AG04449 (cell line): Measurements from ENCODE around the gene CWF19L2.
"Not testable (repeated sequence)": the region's sequence is repeated elsewhere in the genome, so short reads cannot be mapped to it uniquely, and the experiment has no call there.

ENCODE experiments used
- CTCF ChIA-PET: fragments of 350-600 bp; formaldehyde crosslinking; extraction: SDS; loops from one replicate; lab custom pipeline; 2021; ENCODE audit warnings: antibody characterized with exemption; lab: Yijun Ruan, JAX
- POLR2A ChIA-PET: fragments of 400-600, 350-600 bp; formaldehyde crosslinking; extraction: SDS; loops from one replicate; lab custom pipeline; 2020; ENCODE audit warnings: antibody characterized with exemption, inconsistent platforms; lab: Yijun Ruan, JAX
- DNase-seq: peaks from one replicate; pipeline ENCODE4 v3.0.0-alpha.2; 2010; ENCODE audit warnings: low read depth, low spot score
- H3K4me3 ChIP-seq: 2 replicates; pipeline ENCODE4 v1.5.1; 2011; ENCODE audit warnings: low read depth, mild to moderate bottlenecking, control low read depth, low read length
- CTCF ChIP-seq: IDR thresholded peaks from one replicate; pipeline ENCODE4 v1.5.1; 2011; ENCODE audit warnings: mild to moderate bottlenecking, moderate library complexity, low read length, control low read depth, inconsistent platforms; ENCODE audit not compliant: insufficient read depth; ENCODE audit errors: missing control alignments

Gene CWF19L2

GRCh38 chr11:107427569-107428180 lies 29.9 kb downstream of the CWF19L2 start:
- DNase-seq: no peak
- TF ChIP-seq CTCF: no peak
- no peak overlapping the region for H3K4me3 ChIP-seq
- CTCF ChIA-PET: no interaction called here
- POLR2A ChIA-PET: no interaction called here

- ChIA-PET CTCF (no interaction called here), POLR2A (no interaction called here)
- H3K4me3 ChIP-seq: no peak overlapping the region
- no peak for TF ChIP-seq CTCF
- no peak for DNase-seq
These were observed 44.3 kb downstream of the CWF19L2 start for GRCh38 chr11:107413352-107413751.

- no peak overlapping the region for H3K4me3 ChIP-seq
- TF ChIP-seq CTCF: no peak
- POLR2A ChIA-PET: no interaction called here
- CTCF ChIA-PET: no interaction called here
- DNase-seq: no peak
These were observed 48.8 kb downstream of the CWF19L2 start for GRCh38 chr11:107408762-107409211.

- no peak overlapping the region for H3K4me3 ChIP-seq
- POLR2A ChIA-PET: no interaction called here
These were observed 52.4 kb downstream of the CWF19L2 start for GRCh38 chr11:107405260-107405659.

GRCh38 chr11:107401131-107401530 lies 56.5 kb downstream of the CWF19L2 start:
- CTCF ChIA-PET, DNase-seq, H3K4me3 ChIP-seq, POLR2A ChIA-PET: not testable (repeated sequence)

More at GRCh38 chr11:107405260-107405659, 52.4 kb downstream of the CWF19L2 start:
- no peak for TF ChIP-seq CTCF
- DNase-seq: no peak
- CTCF ChIA-PET: no interaction called here

GRCh38 chr11:107397357-107397756 lies 60.3 kb downstream of the CWF19L2 start:
- ChIA-PET POLR2A (no interaction called here), CTCF (no interaction called here)
- no peak for TF ChIP-seq CTCF
- H3K4me3 ChIP-seq: no peak overlapping the region
- no peak for DNase-seq

GRCh38 chr11:107392611-107393010 lies 65.0 kb downstream of the CWF19L2 start:
- H3K4me3 ChIP-seq: no peak overlapping the region
- POLR2A ChIA-PET: no interaction called here
- no peak for DNase-seq
- TF ChIP-seq CTCF: no peak
- CTCF ChIA-PET: no interaction called here

GRCh38 chr11:107390701-107391100 lies 66.9 kb downstream of the CWF19L2 start:
- H3K4me3 ChIP-seq, CTCF ChIA-PET, DNase-seq, POLR2A ChIA-PET: not testable (repeated sequence)
